Gastroesophageal sphincter (tissue), 3 donors: ENCODE data around the gene OR5K3.

Experiments
- CTCF ChIP-seq, 4 experiments: fragments of 200-600 bp in 2 of 4; fragments of 450-650 bp in 2 of 4; sonication (generic) in 1 of 4; IDR thresholded peaks; one replicate each; pipeline ENCODE4 v1.5.1; 2017 to 2019; ENCODE audit warnings: antibody characterized with exemption in 4 of 4, mild to moderate bottlenecking in 2 of 4, moderate library complexity in 2 of 4
- POLR2A ChIP-seq, 2 donors: fragments of 450-650 bp; IDR thresholded peaks; one replicate each; pipeline ENCODE4 v1.6.1; 2017; ENCODE audit warnings: antibody characterized with exemption in 2 of 2, mild to moderate bottlenecking in 2 of 2, moderate library complexity in 1 of 2

DNA sequence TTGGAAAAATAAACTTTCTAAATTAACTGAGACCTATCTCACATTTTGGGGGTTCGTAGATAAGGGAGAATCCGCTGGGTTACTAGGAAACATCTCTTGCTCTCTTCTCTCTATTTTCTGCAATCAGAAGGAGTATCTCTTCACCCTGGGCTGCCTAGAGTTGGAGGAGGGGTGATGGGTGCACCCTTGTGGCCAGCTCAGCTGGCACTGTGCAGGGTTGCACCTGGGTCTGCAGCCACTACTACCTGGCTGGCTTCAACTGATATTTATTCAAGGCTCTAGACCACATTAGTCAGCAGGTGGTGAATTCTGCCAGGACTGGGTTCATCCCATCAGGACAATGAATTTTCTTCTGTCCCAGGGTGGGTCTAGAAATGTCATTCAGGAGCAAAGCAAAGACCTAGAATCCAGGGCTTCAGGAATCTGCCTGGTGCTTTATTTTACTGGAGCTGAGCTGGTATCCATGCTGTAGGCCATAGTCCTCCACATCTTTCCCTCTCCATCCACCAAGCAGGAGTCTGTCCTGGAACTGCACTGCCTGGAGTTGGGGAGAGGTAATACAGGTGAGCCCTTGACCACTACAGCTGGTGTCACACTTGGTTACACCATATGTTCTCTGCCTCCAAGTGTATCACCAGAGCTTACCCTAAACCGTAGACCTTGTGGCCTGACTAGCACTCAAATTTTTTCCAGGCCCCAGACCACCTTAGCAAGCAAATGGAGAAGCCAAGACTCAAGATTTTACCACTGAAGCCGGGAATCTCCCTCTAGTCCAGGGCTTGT lies 22.8 kb upstream of the OR5K3 start:
- TF ChIP-seq POLR2A (IDR thresholded peaks at IDR 0.05) (no peak), CTCF (IDR thresholded peaks at IDR 0.05) (no peak)
